ENCODE results near the gene GNG7. TPM values are rescaled to one million over a fixed set of nuclear protein-coding genes. Genes with fewer than 3 reads are reported as not detected.

The GNG7 gene
- polyA plus RNA-seq, 1 experiment, result 0.57 TPM

- H3K27ac ChIP-seq (ENCODE audit: low read depth, low read length), result no peak overlapping the region
- no peak overlapping the region for H3K4me3 ChIP-seq (ENCODE audit: low read depth, low read length)
- no peak for DNase-seq (ENCODE audit: low read depth, low spot score)
- ChIA-PET POLR2A (no interaction called here), CTCF (interaction anchor here (1.2 kb wide), 1 partner anchor 79 kb away, joined by 3 read pairs; no protein-coding TSS in a partner anchor)
- no peaks in the 10 kb centered on the region for H3K27me3 ChIP-seq (ENCODE audit: control insufficient read depth, insufficient read depth, low read length)
- H3K9me3 ChIP-seq (ENCODE audit: control insufficient read depth, insufficient read depth, low read length), result no peaks in the 10 kb centered on the region; the same call in 1 of the 2 replicates
- TF ChIP-seq CTCF (IDR thresholded peaks at IDR 0.05; ENCODE audit: low read depth, low read length), result no peak
Observed at GRCh38 chr19:2727640-2727944, 25.1 kb upstream of the GNG7 start.

- Histone ChIP-seq H3K9me3 (ENCODE audit: control insufficient read depth, insufficient read depth, low read length) (no peaks in the 10 kb centered on the region; the same call in 1 of the 2 replicates), H3K4me3 (ENCODE audit: low read depth, low read length) (no peak overlapping the region), H3K27me3 (ENCODE audit: control insufficient read depth, insufficient read depth, low read length) (no peaks in the 10 kb centered on the region), H3K27ac (ENCODE audit: low read depth, low read length) (no peak overlapping the region)
- ChIA-PET CTCF (interaction anchor here (1.2 kb wide), 1 partner anchor 79 kb away, joined by 3 read pairs; no protein-coding TSS in a partner anchor), POLR2A (no interaction called here)
- no peak for DNase-seq (ENCODE audit: low read depth, low spot score)
- no peak for TF ChIP-seq CTCF (IDR thresholded peaks at IDR 0.05; ENCODE audit: low read depth, low read length)
Observed at GRCh38 chr19:2726904-2727639, 24.6 kb upstream of the GNG7 start.

GRCh38 chr19:2726160-2726855 is 23.8 kb upstream of the GNG7 start:
- CTCF ChIA-PET, result no interaction called here
- POLR2A ChIA-PET, result no interaction called here
- DNase-seq (ENCODE audit: low read depth, low spot score), result no peak
- no peak overlapping the region for H3K4me3 ChIP-seq (ENCODE audit: low read depth, low read length)
- TF ChIP-seq CTCF (IDR thresholded peaks at IDR 0.05; ENCODE audit: low read depth, low read length), result no peak
- H3K27ac ChIP-seq (ENCODE audit: low read depth, low read length), result no peak overlapping the region
- H3K9me3 ChIP-seq (ENCODE audit: control insufficient read depth, insufficient read depth, low read length), result no peaks in the 10 kb centered on the region; the same call in 1 of the 2 replicates
- no peaks in the 10 kb centered on the region for H3K27me3 ChIP-seq (ENCODE audit: control insufficient read depth, insufficient read depth, low read length)

GRCh38 chr19:2724148-2724557 is 21.7 kb upstream of the GNG7 start:
- Histone ChIP-seq H3K9me3 (ENCODE audit: control insufficient read depth, insufficient read depth, low read length) (no peaks in the 10 kb centered on the region; the same call in 1 of the 2 replicates), H3K4me3 (ENCODE audit: low read depth, low read length) (no peak overlapping the region), H3K27ac (ENCODE audit: low read depth, low read length) (no peak overlapping the region), H3K27me3 (ENCODE audit: control insufficient read depth, insufficient read depth, low read length) (no peaks in the 10 kb centered on the region)
- CTCF ChIA-PET, result interaction anchor here (2.1 kb wide), 1 partner anchor 76 kb away, joined by 7 read pairs; no protein-coding TSS in a partner anchor
- DNase-seq (ENCODE audit: low read depth, low spot score), result no peak
- no peak; the same call in 1 of the 2 replicates for TF ChIP-seq CTCF (IDR thresholded peaks at IDR 0.05; ENCODE audit: low read depth, low read length)
- POLR2A ChIA-PET, result interaction anchor here (0.6 to 0.7 kb wide), 2 partner anchors 257 to 1411 kb away, joined by 4 to 12 read pairs; no protein-coding TSS in a partner anchor

GRCh38 chr19:2723747-2724146 is 21.3 kb upstream of the GNG7 start:
- Histone ChIP-seq H3K27ac (ENCODE audit: low read depth, low read length) (no peak overlapping the region), H3K4me3 (ENCODE audit: low read depth, low read length) (no peak overlapping the region), H3K27me3 (ENCODE audit: control insufficient read depth, insufficient read depth, low read length) (no peaks in the 10 kb centered on the region), H3K9me3 (ENCODE audit: control insufficient read depth, insufficient read depth, low read length) (no peaks in the 10 kb centered on the region; the same call in 1 of the 2 replicates)
- ChIA-PET POLR2A (interaction anchor here (0.6 to 1.6 kb wide), 4 partner anchors 12 to 1411 kb away, joined by 3 to 12 read pairs (median 6); partner anchors contain the start of gene SGTA), CTCF (interaction anchor here (0.5 to 2.1 kb wide), 2 partner anchors 75 to 568 kb away, joined by 4 to 7 read pairs; no protein-coding TSS in a partner anchor)
- no peak for DNase-seq (ENCODE audit: low read depth, low spot score)
- no peak for TF ChIP-seq CTCF (IDR thresholded peaks at IDR 0.05; ENCODE audit: low read depth, low read length)
